ENCODE measurements around the gene VWC2.

DNA sequence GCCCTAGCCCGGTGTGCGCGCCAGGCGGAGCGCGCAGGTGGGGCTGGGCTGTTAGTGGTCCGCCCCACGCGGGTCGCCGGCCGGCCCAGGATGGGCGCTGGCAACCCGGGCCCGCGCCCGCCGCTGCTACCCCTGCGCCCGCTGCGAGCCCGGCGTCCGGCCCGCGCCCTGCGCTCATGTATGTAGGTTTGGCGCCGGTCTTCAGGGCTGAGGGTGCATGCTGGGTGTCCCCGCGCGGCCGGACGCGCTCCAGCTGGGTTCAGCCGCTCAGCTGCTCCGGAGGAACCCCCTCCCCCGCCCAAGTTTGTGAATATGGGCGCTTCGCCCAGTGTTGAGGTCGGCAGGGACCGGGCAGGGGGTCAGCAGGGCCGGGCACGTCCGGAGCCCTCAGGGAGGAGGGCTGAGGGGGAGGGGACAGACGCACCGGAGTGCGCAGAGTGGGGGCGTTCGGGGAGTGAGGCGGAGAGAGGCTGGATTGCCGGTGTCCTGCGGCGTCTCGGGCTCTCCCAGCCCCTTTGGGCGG lies 559 bp downstream of the VWC2 start:
- no peak for TF ChIP-seq GATA3 (IDR thresholded peaks at IDR 0.05; ENCODE audit: low read depth, low read length)
- TF ChIP-seq GATA2 (IDR thresholded peaks at IDR 0.05; ENCODE audit: low read depth, low read length): no peak

All from SH-SY5Y (cell line).